CD4-positive, alpha-beta T cell treated with Interferon gamma for 1 hour (primary cell): ENCODE measurements around the gene PGS1.

ENCODE experiments used
- DNase-seq: peaks from one replicate; pipeline ENCODE4 v3.0.0-alpha.2; 2020

PGS1 gene

DNA sequence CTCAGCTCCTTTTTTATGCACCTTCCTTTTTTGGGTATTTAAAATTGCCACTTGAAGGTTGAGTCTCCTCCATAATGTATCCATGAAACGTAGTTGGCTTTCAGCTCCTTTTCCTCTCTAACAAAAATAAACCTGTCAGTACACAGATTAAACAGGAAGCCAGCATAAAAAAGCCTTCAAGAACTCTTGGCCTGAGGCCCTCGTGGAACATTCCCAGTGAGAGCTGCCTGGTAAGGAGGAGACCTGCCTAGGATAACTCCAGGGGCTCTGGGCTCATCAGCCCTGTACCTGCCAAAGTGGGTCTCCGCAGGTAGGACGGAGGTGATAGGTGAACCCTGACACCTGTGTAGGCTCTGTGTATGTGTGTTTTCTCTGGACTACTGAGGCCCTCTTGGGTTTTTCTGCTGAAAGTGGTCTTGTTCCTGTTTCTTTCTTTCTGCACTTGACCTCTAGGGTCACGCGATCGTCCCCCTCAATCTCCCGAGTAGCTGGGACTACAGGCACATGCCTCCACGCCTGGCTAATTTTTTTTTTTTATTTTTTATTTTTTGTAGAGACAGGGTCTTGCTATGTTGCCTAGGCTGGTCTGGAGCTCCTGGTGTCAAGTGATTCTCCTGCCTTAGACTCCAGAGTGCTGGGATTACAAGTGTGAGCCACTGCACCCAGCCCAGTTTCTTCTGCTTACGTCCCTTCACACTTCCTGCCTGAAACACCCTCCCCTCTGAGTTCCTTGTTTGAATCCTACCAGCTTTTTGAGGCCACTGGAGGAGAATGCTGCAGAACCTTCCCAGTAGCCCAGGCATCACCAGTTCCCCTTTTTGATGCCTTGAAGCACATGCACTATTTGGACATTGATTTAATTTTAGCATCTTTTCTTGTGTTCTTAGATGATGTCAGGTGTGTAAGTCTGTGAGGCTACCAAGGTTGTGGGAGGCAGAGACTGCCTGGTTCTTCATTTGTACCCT, 9.8 kb downstream of the PGS1 start:
- DNase-seq, result peak; percentile 70

DNA sequence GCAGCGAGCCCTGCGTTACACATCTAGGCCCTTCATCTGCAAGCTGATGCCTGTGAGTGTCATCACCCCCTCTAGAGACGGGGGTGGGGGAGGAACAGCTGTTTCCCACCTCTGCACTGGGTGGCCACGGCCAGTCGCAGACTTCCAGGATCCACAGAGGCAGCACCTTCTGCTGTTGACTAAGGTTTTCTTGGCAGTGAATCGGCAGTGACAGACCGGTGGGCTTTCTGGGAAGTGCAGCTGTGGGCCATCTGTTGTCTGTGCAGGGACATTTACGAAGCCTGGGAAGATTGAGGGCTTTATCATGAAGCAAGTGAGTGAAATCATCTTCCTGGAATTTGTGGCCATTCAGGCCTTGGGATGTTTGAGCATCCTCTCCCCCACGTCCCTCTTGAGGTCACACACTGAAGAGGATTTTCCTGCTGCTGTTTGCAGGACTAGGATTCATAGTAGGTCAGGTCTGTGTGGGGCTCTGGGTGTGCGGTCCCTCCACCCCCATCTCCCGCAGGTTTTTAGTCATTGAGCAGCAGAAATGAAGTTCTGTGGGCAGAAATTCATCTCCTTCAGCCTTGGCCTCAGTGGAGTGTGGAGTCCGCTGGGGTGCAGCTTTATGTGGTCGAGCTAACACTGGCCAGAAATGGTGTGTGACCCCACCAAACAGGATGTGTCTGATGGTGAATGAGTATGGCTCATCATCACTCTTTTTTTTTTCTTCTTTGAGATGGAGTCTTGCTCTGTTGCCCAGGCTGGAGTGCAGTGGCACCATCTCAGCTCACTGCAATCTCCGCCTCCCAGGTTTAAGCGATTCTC, 12.0 kb downstream of the PGS1 start:
- DNase-seq, result no peak

DNA sequence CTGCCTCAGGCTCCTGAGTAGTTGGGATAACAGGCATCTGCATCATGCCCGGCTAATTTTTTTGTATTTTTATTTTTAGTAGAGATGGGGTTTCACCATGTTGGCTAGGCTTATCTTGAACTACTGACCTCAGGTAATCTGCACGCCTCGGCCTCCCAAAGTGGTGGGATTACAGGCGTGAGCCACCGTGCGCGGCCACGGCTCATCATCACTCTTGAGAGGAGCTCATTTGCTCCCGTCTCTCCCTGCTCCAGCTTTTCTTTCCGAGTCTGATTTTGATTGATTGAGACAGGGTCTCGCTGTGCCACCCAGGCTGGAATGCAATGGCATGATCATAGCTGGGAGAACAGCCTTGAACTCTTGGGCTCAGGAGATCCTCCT, 12.6 kb downstream of the PGS1 start:
- no peak for DNase-seq

DNA sequence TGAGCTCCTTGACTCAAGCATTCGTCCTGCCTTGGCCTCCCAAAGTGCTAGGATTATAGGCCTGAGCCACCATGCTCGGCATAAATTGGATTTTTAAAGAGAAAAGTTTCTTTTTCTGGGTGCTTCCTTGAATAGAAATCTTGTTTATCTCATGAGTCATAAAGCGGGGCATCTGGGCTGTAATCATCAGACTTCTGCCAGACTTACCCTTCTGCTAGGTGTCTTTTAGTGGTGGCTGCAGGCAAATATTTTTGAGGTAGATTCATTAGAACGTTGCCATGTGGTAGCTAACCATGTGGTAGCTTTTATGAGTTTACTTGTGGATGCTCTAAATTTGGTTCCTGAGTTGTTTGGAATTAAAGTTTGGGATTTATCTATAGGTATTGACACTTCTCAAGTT, 13.4 kb downstream of the PGS1 start:
- no peak for DNase-seq

DNA sequence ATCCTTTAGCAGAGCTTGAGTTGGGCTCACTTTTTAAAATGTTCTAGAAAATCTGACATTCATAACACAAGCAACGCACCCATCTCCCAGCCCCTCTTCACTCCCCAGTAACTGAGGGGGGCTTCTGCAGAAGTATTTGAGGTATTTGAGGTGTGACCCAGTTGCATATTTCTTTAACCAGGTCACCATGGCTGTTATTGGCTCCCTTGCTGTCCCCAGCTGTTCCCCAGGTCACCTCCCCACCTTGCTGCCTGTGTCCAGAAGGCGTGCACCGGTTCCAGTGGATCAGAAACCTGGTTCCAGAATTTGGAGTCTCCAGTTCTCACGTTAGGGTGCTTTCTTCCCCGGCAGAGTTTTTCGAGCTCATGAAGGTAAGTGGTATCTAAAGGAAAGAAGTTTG, 13.8 kb downstream of the PGS1 start:
- DNase-seq, result no peak

DNA sequence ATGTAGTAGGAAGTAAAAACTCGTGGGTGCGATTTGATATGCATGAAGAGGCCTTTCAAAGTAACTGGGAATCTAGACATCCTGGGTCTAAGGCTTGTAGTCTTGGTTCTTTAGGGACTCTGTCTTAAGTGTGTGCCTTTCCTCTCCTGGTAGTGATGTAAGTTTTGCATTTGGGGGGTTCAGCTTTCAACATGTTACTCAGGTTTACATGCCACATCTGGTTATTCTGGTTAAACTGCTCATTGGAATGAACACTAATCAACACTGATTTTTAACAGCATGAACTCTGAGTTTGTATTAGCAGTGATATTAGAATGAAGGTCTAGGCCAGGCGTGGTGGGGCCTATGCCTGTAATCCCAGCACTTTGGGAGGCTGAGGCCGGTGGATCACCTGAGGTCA, 15.1 kb downstream of the PGS1 start:
- no peak for DNase-seq

DNA sequence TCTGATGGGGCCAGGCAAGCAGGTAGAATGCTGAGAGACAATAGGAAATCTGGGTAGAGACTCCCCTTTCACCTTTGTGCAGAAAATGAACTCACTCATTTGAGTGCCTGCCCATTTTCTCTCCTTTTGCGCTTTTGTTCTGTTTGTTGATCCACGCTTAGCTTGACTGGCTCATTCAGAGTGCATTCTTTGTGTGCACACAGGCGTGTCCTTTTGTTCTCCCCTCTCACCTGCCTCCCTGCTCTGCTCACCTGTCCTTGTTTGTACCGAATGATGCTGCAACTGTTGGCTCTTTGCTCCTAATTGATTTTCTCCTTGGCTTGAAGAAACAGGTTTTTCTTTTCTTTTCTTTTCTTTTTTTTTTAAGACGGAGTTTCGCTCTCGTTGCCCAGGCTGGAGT, 15.8 kb downstream of the PGS1 start:
- no peak for DNase-seq

DNA sequence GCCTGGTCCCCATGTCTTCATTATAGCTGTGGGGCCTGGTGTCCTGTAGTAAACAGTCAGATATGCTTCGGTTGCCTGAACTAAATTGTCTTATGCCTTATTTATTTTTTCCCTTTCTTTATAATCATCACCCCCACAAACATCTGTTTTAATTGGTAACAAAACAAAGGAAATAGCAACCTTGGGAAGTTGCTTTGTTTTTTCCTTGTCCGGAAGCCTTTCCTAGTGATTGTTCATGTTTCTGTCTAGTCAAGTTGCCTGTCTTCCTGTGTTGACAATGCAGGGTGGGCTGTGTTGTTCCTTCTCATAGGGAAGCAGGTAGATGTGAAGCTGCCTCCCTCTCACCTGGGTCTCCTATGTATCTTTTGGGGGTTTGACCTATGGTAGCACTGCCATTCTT, 16.7 kb downstream of the PGS1 start:
- DNase-seq, result no peak

DNA sequence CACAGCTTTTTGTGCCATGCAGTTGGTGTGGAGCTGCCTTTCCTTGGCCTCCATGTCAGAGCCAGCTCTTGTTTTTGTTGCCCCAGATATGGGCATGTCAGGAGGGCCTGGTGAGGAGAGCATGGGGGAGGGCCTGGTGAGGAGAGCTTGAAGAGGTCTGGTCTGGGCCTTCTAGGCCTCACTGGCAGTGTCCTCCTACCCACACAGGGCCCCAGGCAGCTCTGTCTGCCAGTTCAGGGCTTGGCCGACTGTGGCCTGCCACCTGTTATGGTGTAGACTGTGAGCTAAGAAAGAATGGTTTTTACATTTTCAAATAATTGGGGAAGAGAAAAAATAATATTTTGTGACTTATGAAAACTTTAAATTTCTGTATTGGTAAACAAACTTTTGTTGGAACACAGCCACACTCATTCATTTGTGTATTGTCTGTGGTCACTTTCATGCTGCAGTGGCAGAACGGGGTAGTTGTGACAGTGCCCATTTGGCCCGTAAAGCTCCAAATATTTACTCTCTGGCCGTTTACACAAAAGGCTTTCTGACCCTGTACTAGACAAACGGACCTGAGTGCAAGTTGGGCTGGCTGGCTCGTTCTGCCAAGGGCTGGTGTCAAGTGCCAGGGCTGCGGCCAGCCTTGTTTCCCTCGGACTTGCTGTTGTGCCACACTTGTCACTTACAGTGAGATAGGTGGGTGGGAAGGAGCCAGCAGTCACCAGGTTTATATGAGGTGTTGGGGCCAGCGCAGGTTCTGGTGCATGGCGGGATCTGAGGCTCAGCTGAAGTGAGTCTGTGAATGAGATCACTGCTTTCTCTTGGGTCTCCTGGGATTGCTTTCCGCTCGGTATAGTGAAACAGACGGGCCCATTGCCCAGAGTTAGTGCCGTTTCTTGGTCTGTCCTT, 18.2 kb downstream of the PGS1 start:
- no peak for DNase-seq

DNA sequence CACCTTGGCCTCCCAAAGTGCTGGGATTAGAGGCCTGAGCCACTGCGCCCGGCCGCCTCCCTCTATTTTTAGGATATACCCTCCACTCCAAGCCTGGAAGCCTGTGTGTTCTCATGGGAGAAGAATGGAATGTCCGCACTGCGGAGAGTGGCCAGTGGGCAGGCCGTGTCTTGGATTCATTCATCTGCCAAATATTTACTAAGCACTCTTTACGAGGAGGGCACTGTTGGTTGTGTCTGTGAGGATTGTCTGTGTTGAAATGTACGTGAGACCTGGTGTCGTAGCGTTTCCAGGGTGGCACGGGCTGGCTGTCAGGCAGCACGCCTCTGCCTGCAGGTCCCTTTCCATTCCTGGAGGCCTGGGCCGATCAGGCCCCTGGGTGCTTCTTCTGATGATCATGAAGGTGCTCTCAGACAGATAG, 19.2 kb downstream of the PGS1 start:
- no peak for DNase-seq

DNA sequence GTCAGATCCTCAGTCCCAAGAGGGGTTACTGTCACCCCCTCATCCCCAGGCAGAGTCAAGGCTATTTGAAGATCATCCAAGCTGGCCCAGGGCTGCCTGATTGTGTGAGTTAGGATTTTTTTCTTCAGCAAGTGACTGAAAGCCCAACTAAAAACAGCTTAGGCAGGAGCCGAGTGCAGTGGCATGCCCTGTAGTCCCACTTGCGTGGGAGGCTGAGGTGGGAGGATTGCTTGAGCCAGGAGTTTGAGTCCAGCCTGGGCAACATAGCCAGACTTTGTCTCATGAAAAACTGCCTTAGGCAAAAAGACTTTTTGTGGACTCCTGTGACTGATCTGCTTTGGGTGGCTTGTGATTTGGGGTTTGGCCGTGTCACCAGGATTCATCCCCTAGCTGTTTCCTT, 19.9 kb downstream of the PGS1 start:
- no peak for DNase-seq

DNA sequence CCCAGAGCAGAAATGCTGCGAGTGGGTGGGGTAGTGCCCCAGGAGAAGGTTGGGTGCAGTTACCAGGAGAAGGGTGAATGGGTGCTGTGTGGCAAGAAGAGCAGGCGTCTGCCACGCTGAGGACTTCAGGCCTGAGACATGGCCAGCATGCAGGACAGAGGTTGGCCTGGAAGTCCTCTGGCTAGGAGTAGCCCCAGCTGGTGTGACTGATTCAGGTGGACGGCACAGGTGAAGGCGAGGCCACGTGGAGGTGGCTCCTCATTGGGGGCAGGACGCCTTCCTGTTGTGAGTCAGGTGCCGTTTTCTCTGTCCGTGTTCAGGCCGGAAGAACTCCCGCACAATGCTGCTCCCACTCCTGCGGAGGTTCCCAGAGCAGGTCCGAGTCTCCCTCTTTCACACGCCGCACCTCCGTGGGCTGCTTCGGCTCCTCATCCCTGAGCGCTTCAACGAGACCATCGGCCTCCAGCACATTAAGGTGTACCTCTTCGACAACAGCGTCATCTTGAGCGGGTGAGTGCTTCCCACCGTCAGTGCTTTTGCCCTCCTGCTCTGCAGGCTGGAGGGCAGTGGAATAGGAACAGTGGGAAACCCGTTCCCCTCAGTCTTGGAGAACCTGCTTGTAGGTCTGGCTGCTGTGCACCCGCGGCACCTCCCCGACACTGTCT, 20.7 kb downstream of the PGS1 start:
- no peak for DNase-seq

DNA sequence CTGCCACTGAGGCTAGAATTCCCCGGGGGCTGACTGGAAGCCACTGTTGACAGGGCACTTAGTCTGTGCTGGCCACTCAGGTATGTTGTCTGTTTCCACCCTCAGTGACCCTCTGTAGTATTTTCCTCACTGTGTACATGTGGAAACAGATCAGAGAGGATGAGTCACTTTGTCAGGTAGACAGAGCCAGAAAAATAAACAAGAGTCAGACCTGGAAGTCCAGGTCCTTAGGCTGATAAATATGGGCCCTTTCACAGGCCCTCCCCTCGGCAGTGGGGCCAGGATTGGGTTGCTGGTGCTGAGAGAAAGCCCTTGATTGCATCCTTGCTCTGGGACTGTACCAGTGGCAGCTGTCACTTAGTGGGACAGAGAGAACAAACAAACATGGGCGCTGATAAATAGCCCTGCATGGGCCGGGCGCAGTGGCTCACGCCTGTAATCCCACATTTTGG, 21.3 kb downstream of the PGS1 start:
- DNase-seq, result no peak

DNA sequence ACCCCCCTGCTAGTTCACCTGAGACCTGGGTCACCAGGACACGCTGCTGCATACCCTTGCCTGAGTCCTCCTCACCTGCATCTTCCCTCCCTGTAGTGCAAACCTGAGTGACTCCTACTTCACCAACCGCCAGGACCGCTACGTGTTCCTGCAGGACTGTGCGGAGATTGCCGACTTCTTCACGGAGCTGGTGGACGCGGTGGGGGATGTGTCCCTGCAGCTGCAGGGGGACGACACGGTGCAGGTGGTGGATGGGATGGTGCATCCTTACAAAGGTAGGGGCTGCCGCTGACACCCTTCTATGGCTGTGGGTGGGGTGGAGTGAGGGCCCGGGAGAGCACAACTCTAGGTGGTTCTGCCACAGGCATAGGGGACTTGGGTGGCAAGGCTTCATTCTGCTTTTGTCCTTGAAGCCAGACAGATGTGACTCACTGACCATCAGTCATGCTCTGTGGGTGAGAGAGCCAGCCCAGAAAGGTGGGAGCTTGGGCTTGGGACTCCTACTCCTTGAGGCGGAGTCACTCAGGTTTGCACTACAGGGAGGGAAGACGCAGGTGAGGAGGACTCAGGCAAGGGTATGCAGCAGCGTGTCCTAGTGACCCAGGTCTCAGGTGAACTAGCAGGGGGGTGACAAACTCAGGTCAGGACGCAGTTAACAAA, 22.3 kb downstream of the PGS1 start:
- no peak for DNase-seq

DNA sequence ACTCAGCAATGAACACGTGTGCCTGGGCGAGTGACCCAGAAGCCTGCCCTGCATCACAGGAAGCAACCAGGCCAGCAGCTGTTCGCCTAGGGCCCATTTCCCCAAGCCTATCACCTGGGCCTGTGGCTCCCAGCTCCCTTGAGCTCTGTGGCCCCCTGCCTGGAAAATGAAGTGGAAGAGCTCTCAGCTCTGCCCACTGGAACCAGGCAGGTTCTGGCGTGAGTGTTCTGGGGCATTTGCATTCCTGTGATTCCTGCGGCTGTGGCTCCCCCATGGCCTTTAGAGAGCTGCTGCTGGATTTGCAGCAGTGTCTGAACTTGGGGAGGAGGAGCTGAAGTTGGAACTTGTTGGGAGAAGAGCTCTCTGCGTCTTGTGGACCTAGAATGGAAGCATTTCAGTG, 22.8 kb downstream of the PGS1 start:
- DNase-seq, result no peak

DNA sequence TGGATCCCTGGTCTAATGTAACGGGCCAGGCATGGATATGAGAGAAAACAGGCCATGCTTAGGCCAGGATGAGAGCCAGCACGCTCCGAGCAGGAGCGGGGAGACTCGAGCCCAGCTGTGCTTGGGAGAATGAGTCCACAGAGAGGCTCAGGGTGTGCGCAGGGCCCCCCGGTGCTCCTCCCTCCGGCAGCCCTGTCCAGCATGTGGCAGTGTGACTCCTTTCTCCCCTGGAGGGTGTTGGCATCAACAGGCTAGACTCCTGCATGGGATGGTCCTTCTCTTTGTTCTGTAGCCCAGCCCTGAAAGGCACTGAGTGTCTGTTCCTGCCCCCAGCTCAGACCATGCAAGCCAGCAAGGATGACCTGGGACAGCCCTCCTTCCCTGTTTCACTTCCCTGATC, 23.4 kb downstream of the PGS1 start:
- no peak for DNase-seq

DNA sequence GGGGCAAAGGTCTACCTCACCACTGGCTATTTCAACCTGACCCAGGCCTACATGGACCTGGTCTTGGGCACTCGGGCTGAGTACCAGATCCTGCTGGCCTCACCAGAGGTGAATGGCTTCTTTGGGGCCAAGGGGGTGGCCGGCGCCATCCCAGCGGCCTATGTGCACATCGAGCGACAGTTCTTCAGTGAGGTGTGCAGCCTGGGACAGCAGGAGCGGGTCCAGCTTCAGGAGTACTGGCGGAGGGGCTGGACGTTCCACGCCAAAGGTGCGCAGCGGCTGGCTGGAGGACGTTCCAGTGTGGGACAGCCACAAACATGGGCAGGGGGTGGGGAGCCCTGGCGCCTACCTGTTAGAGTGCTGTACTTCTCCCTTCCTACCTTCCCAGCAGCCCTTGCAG, 25.4 kb downstream of the PGS1 start:
- DNase-seq, result no peak

DNA sequence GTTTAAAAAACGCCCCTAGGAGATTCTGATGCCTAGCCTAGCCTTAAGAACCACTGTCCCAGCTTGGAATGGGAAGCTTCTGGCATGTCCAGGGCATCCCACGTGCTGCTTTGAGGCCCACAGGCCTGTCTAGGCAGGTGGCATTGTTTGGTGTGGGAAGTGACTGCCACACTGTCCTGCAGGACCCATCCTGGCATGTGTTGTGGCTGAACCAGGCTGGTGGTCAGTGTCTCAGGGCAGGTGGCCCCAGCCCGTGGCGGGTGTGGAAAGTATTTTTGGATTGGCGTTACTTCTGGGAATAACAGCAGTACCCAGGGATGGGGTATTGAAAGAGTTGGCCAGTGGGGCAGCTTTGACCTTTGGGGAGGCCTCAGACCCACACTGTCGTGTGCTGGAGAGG, 27.9 kb downstream of the PGS1 start:
- DNase-seq, result no peak

DNA sequence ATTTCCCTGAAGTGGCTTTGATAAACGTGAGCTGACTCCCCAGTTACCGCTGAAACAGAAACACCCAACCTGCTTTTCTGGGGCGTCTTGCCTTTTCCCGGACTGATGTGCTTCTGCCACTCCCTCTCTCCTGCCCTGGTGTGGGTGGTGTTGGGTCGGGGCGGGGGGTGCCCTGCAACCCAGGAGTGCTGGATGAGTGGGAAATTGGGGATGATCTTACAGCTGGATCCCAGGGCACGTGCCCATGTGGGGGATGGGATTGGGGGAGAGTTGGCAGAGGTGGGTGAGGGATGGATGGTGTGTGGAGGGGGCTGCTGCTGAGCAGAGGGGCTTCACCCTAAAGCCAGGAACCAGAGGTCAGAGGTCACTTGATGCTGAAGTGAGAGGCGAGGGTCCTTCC, 28.5 kb downstream of the PGS1 start:
- no peak for DNase-seq

DNA sequence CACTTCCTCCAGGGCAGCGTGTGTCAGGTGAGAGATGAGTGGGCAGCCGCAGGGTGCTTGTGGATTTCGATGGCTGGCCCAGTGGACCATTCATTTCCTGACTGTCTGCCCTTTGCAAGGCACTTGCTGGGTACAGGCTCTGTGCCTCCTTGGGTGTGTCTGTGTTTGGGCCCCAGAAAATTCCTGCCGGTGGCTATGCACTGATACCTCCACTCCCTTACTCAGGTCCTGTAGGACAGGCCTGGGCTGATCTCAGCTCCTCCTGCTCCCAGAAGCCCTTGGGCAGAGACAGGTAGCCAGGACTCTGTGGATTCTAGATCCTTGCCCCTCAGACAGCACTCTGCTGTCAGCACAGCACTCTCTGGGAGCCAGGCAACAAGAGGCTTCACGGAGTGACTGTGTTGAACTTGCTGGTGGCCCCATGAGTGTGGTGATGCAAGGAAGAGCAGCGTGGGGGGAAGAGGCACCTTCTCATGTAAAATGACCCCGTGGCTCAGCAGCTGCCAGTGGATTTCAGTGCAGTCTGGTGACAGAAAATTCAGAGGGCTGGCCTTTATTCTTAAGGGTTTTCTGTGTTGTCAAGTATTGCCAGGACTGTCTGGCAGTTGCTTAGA, 29.0 kb downstream of the PGS1 start:
- no peak for DNase-seq

DNA sequence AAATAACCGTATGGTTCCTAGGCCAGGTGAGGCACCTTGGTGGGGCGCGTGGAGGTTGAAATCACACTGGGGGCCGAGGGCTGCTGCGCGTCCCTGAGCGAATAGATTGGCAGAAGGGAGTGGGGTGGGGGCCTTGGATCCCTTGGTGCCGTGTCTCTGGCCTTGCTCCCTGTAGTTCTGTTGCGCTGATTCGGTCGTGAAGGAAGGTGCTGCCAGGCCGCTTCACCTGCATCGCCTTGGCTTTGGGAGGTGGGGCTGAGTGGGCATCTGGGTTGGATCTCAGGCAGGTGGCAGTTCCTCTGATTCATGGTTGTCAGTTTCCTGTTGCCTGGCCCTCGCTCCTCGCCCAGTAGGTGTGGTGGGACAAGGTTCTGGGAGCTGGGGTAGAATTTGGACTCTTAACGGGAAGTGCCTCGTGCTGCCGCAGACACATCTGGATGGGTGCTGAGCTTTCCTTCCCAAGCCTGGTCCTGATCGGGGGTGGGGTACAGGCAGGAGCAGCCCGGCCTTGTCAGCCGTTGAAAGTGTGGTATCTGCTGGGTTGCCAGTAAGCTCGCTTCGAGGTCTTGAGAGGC, 30.1 kb downstream of the PGS1 start:
- DNase-seq, result no peak
